Measurements from ENCODE around the gene COCH.
"Not testable (repeated sequence)": the region's sequence is repeated elsewhere in the genome, so short reads cannot be mapped to it uniquely, and the experiment has no call there.

Gene COCH

DNA sequence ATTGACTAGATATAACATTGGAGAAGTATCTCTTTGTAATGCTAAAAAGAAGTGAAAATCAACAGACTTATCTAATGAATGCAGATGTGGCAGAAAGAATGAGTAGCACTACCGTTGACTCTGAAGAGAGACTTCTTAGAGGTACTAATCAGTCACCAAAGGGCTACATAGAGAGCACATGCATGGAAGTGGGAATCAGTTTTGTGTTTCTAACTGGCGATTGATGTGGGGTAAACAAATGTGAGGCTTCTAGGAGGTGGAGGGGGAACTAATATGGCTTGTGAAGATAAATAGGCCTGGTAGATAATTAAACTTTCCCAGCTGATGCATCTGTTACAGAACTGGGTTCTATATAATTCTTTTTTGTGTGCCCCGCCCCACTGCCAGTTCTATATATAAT lies 10.5 kb downstream of the COCH start:
- Histone ChIP-seq H4K20me1 (no peaks in the 10 kb centered on the region; a peak in 1 of 22 replicates), H3K9me3 (replicated peaks in 1 of 11) (no peaks in the 10 kb centered on the region), H3K36me3 (peaks cover 0 to 100% (median 89%) of the 10 kb centered on the region in 11 experiments; a peak in 18 of 22 replicates), H3K4me2 (no peak overlapping the region), H3K4me1 (no peaks in the 10 kb centered on the region), H3K27me3 (no peaks in the 10 kb centered on the region), H3K27ac (no peak overlapping the region), H3K9ac (no peak overlapping the region), H3K4me3 (no peak overlapping the region)
- no peak for TF ChIP-seq Cebpa-rat (IDR thresholded peaks at IDR 0.05)

DNA sequence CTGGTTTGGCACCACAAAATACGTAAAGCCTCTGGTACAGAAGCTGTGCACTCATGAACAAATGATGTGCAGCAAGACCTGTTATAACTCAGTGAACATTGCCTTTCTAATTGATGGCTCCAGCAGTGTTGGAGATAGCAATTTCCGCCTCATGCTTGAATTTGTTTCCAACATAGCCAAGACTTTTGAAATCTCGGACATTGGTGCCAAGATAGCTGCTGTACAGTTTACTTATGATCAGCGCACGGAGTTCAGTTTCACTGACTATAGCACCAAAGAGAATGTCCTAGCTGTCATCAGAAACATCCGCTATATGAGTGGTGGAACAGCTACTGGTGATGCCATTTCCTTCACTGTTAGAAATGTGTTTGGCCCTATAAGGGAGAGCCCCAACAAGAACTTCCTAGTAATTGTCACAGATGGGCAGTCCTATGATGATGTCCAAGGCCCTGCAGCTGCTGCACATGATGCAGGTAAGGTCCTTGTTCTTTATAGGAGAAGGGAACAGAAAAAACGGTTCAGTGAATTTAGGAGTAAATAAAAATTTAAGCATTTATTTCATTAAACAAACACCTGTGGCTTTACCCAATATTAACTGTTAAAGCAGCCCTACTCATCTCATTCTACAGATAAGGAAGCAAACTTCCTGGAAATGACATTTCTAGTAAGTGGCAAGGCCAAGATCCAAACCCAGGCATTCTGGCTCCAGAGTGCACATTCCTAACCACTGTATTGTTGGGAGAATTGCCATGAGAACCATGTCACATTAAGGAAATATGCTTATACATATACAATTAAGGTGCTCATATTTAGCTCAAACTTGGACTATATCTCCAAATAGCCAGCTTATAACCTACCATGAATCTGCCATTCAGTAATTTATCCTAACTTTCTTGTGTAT lies 11.7 kb downstream of the COCH start:
- Histone ChIP-seq H3K9me3 (replicated peaks in 1 of 11) (no peaks in the 10 kb centered on the region), H3K4me3 (no peak overlapping the region), H3K4me1 (no peaks in the 10 kb centered on the region), H3K4me2 (no peak overlapping the region), H3K36me3 (peaks cover 0 to 100% (median 87%) of the 10 kb centered on the region in 11 experiments; a peak in 19 of 22 replicates), H3K9ac (no peak overlapping the region), H3K27ac (no peak overlapping the region), H3K27me3 (no peaks in the 10 kb centered on the region), H4K20me1 (no peaks in the 10 kb centered on the region; a peak in 1 of 22 replicates)
- no peak for TF ChIP-seq Cebpa-rat (IDR thresholded peaks at IDR 0.05)

DNA sequence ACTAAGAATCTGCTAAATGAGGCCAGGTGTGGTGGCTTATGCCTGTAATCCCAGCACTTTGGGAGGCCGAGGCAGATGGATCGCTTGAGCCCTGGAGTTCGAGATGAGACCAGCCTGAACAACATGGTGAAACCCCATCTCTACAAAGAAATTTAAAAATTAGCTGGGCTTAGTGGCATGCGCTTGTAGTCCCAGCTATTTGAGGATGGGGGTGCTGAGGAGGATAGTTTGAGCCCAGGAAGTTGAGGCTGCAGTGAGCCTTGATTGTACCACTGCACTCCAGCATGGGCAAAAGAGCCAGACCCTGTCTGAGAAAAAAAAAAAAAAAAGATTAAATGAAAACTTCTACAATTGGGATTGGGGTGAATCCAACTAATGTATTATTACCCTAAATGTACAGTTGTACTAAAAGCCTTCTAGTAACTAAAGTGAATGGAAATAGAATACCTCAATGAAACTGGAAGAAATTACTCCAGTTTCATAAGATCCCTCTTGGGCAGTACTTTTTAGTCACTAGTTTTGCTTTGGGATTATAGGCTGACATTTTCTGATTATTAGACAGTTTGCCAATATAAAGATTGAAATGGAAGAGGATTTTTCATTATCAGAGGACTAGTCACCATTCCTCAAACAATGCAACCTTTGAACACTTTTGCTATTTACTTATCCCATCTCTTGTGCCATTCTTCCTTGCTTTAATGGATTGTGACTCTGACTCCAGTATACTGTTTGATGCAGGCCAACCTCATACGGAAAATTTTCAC lies 14.3 kb downstream of the COCH start:
- Histone ChIP-seq H4K20me1 (no peaks in the 10 kb centered on the region; a peak in 1 of 22 replicates), H3K27me3 (no peaks in the 10 kb centered on the region), H3K27ac (no peak overlapping the region), H3K4me2 (no peak overlapping the region), H3K4me3 (no peak overlapping the region), H3K9ac (no peak overlapping the region), H3K4me1 (no peaks in the 10 kb centered on the region), H3K36me3 (peaks cover 10 to 100% (median 86%) of the 10 kb centered on the region in 11 experiments; a peak in 20 of 22 replicates), H3K9me3 (replicated peaks in 1 of 11) (no peaks in the 10 kb centered on the region)
- no peak for TF ChIP-seq Cebpa-rat (IDR thresholded peaks at IDR 0.05)

DNA sequence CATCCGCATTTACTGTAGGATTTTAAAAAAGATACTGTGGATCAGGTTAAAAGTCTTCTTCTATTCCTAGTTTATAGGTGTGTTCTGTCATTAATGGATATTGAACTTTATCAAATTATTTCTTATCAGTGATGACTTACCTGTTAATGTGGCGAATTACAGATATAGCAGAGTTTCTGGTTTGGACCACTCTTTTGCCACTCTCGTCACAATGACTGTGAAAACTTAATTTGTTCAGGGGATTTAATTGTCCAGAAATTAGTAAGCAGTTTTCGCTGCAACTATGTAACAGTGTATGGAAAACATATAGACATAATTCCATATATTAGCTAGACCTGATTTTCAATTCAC lies 14.9 kb downstream of the COCH start:
- Histone ChIP-seq H4K20me1 (no peaks in the 10 kb centered on the region; a peak in 1 of 22 replicates), H3K9me3 (replicated peaks in 1 of 11) (no peaks in the 10 kb centered on the region), H3K9ac (no peak overlapping the region), H3K4me1 (no peaks in the 10 kb centered on the region), H3K4me3 (no peak overlapping the region), H3K4me2 (no peak overlapping the region), H3K36me3 (peaks cover 15 to 100% (median 83%) of the 10 kb centered on the region in 11 experiments; a peak in 21 of 22 replicates), H3K27ac (no peak overlapping the region), H3K27me3 (no peaks in the 10 kb centered on the region)
- no peak for TF ChIP-seq Cebpa-rat (IDR thresholded peaks at IDR 0.05)

DNA sequence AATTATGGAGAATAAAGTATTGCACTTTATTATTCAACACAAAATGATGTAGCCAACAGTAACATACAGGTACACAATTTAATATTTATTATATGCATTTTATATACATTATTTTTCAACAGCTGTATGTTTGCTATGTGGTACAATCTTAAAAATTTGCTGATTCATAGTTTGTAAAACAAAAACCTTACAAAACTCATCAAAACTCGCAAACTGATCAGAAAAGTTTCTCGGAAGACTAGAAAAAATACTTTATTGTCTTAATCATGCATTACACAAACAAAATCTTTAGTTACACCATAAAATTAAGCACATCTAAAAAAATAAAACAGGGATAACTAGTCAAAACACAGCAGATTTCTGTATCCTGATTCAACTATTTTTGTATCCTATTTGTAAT lies 19.5 kb downstream of the COCH start:
- Histone ChIP-seq H3K4me2 (no peak overlapping the region), H3K27me3 (no peaks in the 10 kb centered on the region), H3K4me3 (no peak overlapping the region), H3K9ac (no peak overlapping the region), H3K9me3 (replicated peaks in 1 of 11) (no peaks in the 10 kb centered on the region), H3K27ac (no peak overlapping the region), H3K4me1 (no peaks in the 10 kb centered on the region), H3K36me3 (peaks cover 53 to 100% (median 76%) of the 10 kb centered on the region in 11 experiments), H4K20me1 (peaks cover 0 to 7% (median 0%) of the 10 kb centered on the region in 11 experiments; a peak in 3 of 22 replicates)
- TF ChIP-seq Cebpa-rat (IDR thresholded peaks at IDR 0.05), result no peak

DNA sequence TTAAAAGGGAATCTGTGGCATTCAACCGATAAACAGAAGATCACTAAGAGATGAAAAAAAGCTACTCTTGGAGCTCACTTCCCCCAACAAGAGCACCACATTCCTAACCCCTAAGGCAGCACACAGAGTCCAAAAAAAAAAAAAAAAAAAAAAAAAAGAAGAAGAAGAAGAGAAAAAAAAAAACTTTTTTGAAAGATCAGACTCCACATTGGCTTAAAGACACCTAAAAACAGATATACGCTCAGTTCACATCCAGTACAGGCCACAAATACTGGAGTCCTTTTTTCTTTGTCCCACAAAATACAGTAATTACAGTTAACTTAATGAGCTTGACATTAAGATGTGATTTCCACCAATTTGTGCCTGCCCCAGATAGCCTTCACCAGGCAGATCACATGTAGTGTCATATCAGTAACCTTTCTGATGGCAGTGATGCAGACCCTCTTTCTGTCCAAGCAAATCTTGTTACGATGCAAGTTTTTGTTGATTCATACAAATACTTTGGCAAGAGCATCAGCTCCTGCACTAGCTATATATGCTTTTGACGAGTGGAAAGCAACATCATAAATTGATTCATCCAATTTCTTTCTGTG lies 20.7 kb downstream of the COCH start:
- Histone ChIP-seq H3K36me3 (peaks cover 61 to 97% (median 79%) of the 10 kb centered on the region in 11 experiments), H3K9me3 (replicated peaks in 1 of 11) (no peaks in the 10 kb centered on the region), H3K4me3 (no peak overlapping the region), H3K4me2 (no peak overlapping the region), H3K27me3 (no peaks in the 10 kb centered on the region), H3K4me1 (no peaks in the 10 kb centered on the region), H3K9ac (no peak overlapping the region), H3K27ac (no peak overlapping the region), H4K20me1 (peaks cover 0 to 14% (median 0%) of the 10 kb centered on the region in 11 experiments; a peak in 2 of 22 replicates)
- TF ChIP-seq Cebpa-rat (IDR thresholded peaks at IDR 0.05), result no peak

DNA sequence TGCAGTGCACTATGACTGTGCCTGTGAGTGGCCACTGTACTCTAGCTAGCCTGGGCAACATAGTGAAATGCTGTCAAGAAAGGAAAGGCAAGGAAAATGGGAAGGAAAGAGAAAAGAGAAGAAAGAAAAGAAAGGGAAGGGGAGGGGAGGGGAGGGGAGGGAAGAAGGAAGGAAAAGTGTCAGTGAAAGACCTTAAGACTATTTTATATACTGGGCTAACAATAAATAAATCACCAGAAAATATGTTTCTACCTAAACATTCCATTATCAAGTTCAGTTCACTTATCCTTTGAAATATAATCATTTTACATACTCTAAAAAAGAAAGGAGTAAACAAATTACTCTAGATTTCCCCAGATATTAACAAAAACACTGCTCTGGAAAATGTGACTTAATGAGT lies 22.1 kb downstream of the COCH start:
- peaks cover 0 to 14% (median 0%) of the 10 kb centered on the region in 11 experiments; a peak in 2 of 22 replicates for H4K20me1 ChIP-seq
- H3K4me3 ChIP-seq, result no peak overlapping the region
- TF ChIP-seq Cebpa-rat (IDR thresholded peaks at IDR 0.05), result no peak
- no peak overlapping the region for H3K9ac ChIP-seq
- H3K27ac ChIP-seq, result no peak overlapping the region
- no peak overlapping the region for H3K4me2 ChIP-seq
- H3K27me3 ChIP-seq, result no peaks in the 10 kb centered on the region
- H3K9me3 ChIP-seq (replicated peaks in 1 of 11), result no peaks in the 10 kb centered on the region
- H3K4me1 ChIP-seq, result no peaks in the 10 kb centered on the region
- peaks cover 71 to 94% (median 83%) of the 10 kb centered on the region in 11 experiments for H3K36me3 ChIP-seq

DNA sequence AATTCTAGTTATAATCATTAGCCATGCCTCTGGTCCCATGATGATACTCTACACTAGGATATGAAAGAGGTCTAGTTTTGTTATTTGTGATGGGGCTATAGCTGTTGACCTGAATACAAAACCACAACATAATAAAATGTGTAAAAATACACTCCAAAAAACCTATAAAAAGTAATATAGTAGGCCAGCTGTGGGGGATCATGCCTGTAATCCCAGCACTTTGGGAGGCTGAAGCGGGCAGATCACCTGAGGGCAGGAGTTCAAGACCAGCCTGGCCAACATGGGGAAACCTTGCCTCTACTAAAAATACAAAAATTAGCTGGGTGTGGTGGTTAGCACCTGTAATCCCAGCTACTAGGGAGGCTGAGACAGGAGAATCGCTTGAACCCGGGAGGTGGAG lies 22.8 kb downstream of the COCH start:
- H3K4me1 ChIP-seq; H3K27ac ChIP-seq; H3K4me3 ChIP-seq; H3K9ac ChIP-seq; H3K4me2 ChIP-seq; H3K9me3 ChIP-seq (replicated peaks in 1 of 11); H3K27me3 ChIP-seq: not testable (repeated sequence)
- H3K36me3 ChIP-seq, result peaks cover 78 to 98% (median 86%) of the 10 kb centered on the region in 11 experiments
- H4K20me1 ChIP-seq, result peaks cover 0 to 14% (median 0%) of the 10 kb centered on the region in 11 experiments; a peak in 2 of 22 replicates

Measured in BLaER1 treated with 17β-estradiol and CSF1 and Interleukin-3, amounts not matched to agents 10 nM and 100 nM (cell line).